ENCODE data around the gene GALNT17.

DNA sequence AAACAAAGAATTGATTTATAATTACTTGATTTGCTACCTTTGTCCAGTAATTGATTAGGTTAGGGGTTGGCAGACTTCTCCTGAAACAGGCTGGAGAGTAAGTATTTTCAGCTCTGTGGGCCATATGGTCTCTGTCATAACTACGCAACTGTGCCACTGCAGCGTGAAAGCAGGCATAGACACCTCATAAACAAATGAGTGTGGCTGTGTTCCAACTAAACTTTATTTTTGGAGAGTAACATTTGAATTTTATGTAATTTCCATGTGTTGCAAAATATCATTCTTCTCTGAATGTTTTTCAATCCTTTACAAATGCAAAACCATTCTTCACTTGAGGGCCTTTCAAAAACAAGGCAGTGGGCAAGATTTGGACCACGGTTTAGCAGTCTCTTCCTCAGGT, 76.9 kb downstream of the GALNT17 start:
- TF ChIP-seq POLR2AphosphoS5 (IDR thresholded peaks at IDR 0.05; ENCODE audit: low read depth, low read length) (no peak), SIN3A (IDR thresholded peaks at IDR 0.05; ENCODE audit: borderline replicate concordance, insufficient read depth, low read length) (no peak), TAF1 (IDR thresholded peaks at IDR 0.05; ENCODE audit: borderline replicate concordance, insufficient read depth, low read length) (no peak)
- TF ChIP-seq, protein P1, sequence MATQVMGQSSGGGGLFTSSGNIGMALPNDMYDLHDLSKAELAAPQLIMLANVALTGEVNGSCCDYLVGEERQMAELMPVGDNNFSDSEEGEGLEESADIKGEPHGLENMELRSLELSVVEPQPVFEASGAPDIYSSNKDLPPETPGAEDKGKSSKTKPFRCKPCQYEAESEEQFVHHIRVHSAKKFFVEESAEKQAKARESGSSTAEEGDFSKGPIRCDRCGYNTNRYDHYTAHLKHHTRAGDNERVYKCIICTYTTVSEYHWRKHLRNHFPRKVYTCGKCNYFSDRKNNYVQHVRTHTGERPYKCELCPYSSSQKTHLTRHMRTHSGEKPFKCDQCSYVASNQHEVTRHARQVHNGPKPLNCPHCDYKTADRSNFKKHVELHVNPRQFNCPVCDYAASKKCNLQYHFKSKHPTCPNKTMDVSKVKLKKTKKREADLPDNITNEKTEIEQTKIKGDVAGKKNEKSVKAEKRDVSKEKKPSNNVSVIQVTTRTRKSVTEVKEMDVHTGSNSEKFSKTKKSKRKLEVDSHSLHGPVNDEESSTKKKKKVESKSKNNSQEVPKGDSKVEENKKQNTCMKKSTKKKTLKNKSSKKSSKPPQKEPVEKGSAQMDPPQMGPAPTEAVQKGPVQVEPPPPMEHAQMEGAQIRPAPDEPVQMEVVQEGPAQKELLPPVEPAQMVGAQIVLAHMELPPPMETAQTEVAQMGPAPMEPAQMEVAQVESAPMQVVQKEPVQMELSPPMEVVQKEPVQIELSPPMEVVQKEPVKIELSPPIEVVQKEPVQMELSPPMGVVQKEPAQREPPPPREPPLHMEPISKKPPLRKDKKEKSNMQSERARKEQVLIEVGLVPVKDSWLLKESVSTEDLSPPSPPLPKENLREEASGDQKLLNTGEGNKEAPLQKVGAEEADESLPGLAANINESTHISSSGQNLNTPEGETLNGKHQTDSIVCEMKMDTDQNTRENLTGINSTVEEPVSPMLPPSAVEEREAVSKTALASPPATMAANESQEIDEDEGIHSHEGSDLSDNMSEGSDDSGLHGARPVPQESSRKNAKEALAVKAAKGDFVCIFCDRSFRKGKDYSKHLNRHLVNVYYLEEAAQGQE (IDR thresholded peaks at IDR 0.05; ENCODE audit: insufficient read depth in 1 of 2, low read depth in 2 of 2, low read length in 2 of 2), result no peak
